T-helper 1 cell treated with Interleukin-12 subunit alpha and Interleukin-12 subunit beta and Interleukin-4 antibody, amounts not matched to agents 30 ng/mL and 1 ng/mL, for 36 hours (primary cell): Measurements from ENCODE around the gene S100A5. TPM values are rescaled to one million over a fixed set of nuclear protein-coding genes. Genes with fewer than 3 reads are reported as not detected.

Source experiments
- intact Hi-C: fragments of 100-400 bp; cut with micrococcal nuclease; formaldehyde crosslinking; loops from one replicate; pipeline ENCODE4 v1.15.1; 2024
- total RNA-seq: library from RNA; stranded (reverse); gene quantifications from 2 replicates; pipeline ENCODE4 v1.2.3, GENCODE V29; 2022

S100A5 gene
- total RNA-seq, 1 donor from 2014 or later = 2.6 TPM

- intact Hi-C loops = loop anchor here (5.0 kb wide), 1 partner anchor 178 kb away; the partner anchor contains the start of gene INTS3
Measured at GRCh38 chr1:153548722-153549688, 8.3 kb upstream of the S100A5 start, which contains the start of gene S100A3. Gene S100A3 (minus strand): TSS chr1:153549258. CDS start chr1:153548485, 773 bp downstream.

GRCh38 chr1:153547560-153548551, 7.1 kb upstream of the S100A5 start:
- intact Hi-C loops = loop anchor here (5.0 kb wide), 1 partner anchor 179 kb away; the partner anchor contains the start of gene INTS3

GRCh38 chr1:153546796-153547559, 6.2 kb upstream of the S100A5 start:
- intact Hi-C loops = loop anchor here (5.0 kb wide), 1 partner anchor 180 kb away; the partner anchor contains the start of gene INTS3

GRCh38 chr1:153546371-153546770, 5.6 kb upstream of the S100A5 start:
- intact Hi-C loops = loop anchor here (5.0 kb wide), 1 partner anchor 181 kb away; the partner anchor contains the start of gene INTS3

- intact Hi-C loops = loop anchor here (1.0 to 5.0 kb wide), 5 partner anchors 9 to 182 kb away; partner anchors contain the start of genes CHTOP and INTS3
Measured at GRCh38 chr1:153545067-153546055, 4.6 kb upstream of the S100A5 start, which contains the start of gene S100A4. Gene S100A4 (minus strand): TSS chr1:153545806. CDS start chr1:153544794, 1,012 bp downstream.

- intact Hi-C loops = loop anchor here (1.0 to 5.0 kb wide), 5 partner anchors 8 to 183 kb away; partner anchors contain the start of genes CHTOP and INTS3
Measured at GRCh38 chr1:153544453-153545066, 3.8 kb upstream of the S100A5 start.

- intact Hi-C loops = no loop called here
Measured at GRCh38 chr1:153543736-153544135, 3.0 kb upstream of the S100A5 start.

- intact Hi-C loops = no loop called here
Measured at GRCh38 chr1:153542956-153543711, 2.4 kb upstream of the S100A5 start.

- intact Hi-C loops = no loop called here
Measured at GRCh38 chr1:153541641-153542590, 1.2 kb upstream of the S100A5 start.

GRCh38 chr1:153539395-153540093, 1.2 kb downstream of the S100A5 start:
- intact Hi-C loops = loop anchor here (10.0 kb wide), 1 partner anchor 425 kb away; the partner anchor contains the start of genes CREB3L4 and SLC39A1

- intact Hi-C loops = loop anchor here (10.0 kb wide), 1 partner anchor 426 kb away; the partner anchor contains the start of genes CREB3L4 and SLC39A1
Measured at GRCh38 chr1:153538315-153538821, 2.4 kb downstream of the S100A5 start.

GRCh38 chr1:153537376-153537730, 3.4 kb downstream of the S100A5 start:
- intact Hi-C loops = loop anchor here (10.0 kb wide), 1 partner anchor 427 kb away; the partner anchor contains the start of genes CREB3L4 and SLC39A1

- intact Hi-C loops = loop anchor here (1.0 to 10.0 kb wide), 4 partner anchors 8 to 428 kb away; partner anchors contain the start of genes CHTOP, CREB3L4, S100A4 and SLC39A1
Measured at GRCh38 chr1:153536671-153537375, 3.9 kb downstream of the S100A5 start.

GRCh38 chr1:153536012-153536670, 4.6 kb downstream of the S100A5 start:
- intact Hi-C loops = loop anchor here (1.0 to 10.0 kb wide), 4 partner anchors 9 to 429 kb away; partner anchors contain the start of genes CHTOP, CREB3L4, S100A4 and SLC39A1
